Mesothelial cell of epicardium (in vitro differentiated cells): ENCODE data around the gene GRM4. TPM values are rescaled to one million over a fixed set of nuclear protein-coding genes. Genes with fewer than 3 reads are reported as not detected.

Source experiments
- DNase-seq, 2 experiments: peaks; one replicate each; pipeline ENCODE4 v3.0.0; 2021; ENCODE audit warnings: low spot score in 2 of 2; ENCODE audit not compliant: unreplicated experiment in 2 of 2
- H3K27ac Mint-ChIP-seq: 2 replicates; pipeline ENCODE4 v1.8.0; 2021; ENCODE audit warnings: mixed read lengths
- H3K27me3 Mint-ChIP-seq: 2 replicates; pipeline ENCODE4 v1.8.0; 2021; ENCODE audit warnings: low read depth, mixed read lengths
- H3K36me3 Mint-ChIP-seq: 2 replicates; pipeline ENCODE4 v1.8.0; 2021; ENCODE audit warnings: mixed read lengths
- H3K4me1 Mint-ChIP-seq: 2 replicates; pipeline ENCODE4 v1.8.0; 2021; ENCODE audit warnings: mixed read lengths
- H3K4me3 Mint-ChIP-seq: 2 replicates; pipeline ENCODE4 v1.8.0; 2021; ENCODE audit warnings: mild to moderate bottlenecking, moderate library complexity, mixed read lengths
- H3K9me3 Mint-ChIP-seq: 2 replicates; pipeline ENCODE4 v1.8.0; 2021; ENCODE audit warnings: mixed read lengths
- total RNA-seq: library from RNA; stranded (reverse); gene quantifications from 3 replicates; pipeline ENCODE4 v1.2.1, GENCODE V29; 2021
- TF ChIP-seq, protein P1 (sequence below): fragments of 200-600 bp; sonication (generic); IDR thresholded peaks from one replicate; pipeline ENCODE4 v1.5.0; 2021; ENCODE audit warnings: antibody characterized with exemption; ENCODE audit not compliant: unreplicated experiment

The GRM4 gene
- total RNA-seq, 1 donor from 2014 or later, result 0.22 TPM

DNA sequence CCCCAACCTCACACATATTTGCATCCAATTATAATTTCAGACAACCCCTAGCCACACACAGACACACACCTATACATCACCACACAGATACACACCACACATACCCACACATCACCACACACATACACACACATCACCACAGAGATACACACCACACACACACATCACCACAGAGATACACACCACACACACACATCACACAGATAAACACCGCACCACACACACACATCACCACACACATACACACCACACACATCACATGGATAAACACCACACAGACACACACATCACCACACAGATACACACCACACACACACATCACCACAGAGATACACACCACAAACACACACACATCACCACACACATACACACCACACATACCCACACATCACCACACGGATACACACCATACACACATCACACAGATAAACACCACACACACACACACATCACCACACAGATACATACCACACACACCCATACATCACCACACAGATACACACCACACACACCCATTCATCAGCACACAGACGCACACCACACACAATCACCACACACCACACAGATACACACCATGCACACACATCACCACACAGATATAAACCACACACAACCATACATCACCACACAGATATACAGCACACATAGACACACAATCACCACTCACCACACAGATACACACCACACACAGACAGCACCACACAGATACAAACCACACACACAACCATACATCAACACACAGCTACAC, 74.6 kb downstream of the GRM4 start:
- no peak overlapping the region for H3K4me3 Mint-ChIP-seq
- TF ChIP-seq, protein P1, sequence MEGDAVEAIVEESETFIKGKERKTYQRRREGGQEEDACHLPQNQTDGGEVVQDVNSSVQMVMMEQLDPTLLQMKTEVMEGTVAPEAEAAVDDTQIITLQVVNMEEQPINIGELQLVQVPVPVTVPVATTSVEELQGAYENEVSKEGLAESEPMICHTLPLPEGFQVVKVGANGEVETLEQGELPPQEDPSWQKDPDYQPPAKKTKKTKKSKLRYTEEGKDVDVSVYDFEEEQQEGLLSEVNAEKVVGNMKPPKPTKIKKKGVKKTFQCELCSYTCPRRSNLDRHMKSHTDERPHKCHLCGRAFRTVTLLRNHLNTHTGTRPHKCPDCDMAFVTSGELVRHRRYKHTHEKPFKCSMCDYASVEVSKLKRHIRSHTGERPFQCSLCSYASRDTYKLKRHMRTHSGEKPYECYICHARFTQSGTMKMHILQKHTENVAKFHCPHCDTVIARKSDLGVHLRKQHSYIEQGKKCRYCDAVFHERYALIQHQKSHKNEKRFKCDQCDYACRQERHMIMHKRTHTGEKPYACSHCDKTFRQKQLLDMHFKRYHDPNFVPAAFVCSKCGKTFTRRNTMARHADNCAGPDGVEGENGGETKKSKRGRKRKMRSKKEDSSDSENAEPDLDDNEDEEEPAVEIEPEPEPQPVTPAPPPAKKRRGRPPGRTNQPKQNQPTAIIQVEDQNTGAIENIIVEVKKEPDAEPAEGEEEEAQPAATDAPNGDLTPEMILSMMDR, result no peak
- no peak for DNase-seq
- H3K9me3 Mint-ChIP-seq, result no peaks in the 10 kb centered on the region
- no peaks in the 10 kb centered on the region for H3K36me3 Mint-ChIP-seq
- no peaks in the 10 kb centered on the region for H3K4me1 Mint-ChIP-seq
- no peak overlapping the region for H3K27ac Mint-ChIP-seq
- peaks cover 9% of the 10 kb centered on the region for H3K27me3 Mint-ChIP-seq

DNA sequence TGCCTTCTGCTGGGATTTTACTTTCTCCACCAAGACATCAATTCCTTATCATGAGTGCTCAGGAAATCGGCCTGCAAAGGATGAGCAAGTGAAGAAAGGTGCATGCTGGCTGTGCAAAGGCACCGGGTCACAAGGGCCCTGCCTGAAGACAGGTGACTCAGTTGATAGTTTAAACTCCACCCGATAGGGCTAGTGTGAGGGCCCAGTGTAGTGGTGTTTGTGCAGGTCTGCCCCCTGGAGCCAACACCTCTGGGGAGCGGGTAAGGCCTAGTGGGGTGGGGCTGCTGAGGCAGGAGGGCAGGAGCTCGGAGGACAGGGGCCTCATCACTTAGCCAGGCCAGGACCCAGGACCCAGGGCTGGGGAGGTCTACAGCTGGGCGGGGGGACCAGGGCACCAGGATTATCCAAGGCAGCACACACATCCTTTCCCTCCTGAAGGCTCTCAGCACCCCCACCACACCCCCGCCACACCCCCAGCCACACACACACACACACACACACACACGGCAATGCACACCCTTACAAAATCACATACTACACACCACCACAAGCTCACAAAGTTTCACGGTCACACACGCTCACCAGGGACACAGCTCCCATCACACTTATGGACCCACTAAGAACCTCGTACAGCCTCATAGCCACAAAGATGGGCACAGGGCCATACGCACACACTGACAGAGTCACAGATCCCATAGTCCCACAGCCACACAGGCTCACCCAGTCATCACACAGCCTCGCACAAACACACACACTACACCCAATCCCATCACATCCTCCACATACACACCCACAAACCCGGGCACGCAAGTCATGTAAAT, 75.4 kb downstream of the GRM4 start:
- H3K4me1 Mint-ChIP-seq, result no peaks in the 10 kb centered on the region
- TF ChIP-seq, protein P1, result no peak
- H3K27me3 Mint-ChIP-seq, result peaks cover 15% of the 10 kb centered on the region
- no peak for DNase-seq
- H3K27ac Mint-ChIP-seq, result no peak overlapping the region
- no peaks in the 10 kb centered on the region for H3K9me3 Mint-ChIP-seq
- no peak overlapping the region for H3K4me3 Mint-ChIP-seq
- no peaks in the 10 kb centered on the region for H3K36me3 Mint-ChIP-seq

DNA sequence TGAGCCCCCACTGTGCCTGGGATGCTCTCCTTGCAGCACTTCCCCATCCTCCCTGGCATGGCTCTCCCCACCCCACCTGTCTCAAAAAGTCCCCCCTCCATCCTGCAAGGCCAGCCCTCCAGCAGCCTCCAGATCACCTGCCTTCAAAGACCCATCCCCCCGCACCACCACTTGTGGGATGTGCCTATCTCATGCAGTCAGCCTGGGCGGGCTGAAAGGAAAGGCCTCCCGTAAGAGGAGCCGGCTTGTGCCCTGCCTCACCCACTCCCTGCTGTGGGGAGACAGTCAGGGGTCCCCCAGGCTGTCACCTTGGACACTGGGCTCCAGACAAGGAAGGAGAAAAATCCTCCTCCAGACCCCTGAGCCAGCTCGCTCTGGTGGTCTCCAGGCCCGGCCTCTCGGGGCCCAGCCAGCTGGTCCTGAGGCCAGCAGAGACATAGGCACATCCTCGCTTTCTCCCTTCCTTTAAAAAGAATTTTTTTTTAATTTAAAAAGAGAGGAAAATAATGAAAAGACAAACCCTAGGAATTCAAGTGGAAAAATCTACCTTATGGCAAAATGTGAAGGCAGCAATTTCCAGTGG, 77.3 kb downstream of the GRM4 start:
- H3K27ac Mint-ChIP-seq, result no peak overlapping the region

DNA sequence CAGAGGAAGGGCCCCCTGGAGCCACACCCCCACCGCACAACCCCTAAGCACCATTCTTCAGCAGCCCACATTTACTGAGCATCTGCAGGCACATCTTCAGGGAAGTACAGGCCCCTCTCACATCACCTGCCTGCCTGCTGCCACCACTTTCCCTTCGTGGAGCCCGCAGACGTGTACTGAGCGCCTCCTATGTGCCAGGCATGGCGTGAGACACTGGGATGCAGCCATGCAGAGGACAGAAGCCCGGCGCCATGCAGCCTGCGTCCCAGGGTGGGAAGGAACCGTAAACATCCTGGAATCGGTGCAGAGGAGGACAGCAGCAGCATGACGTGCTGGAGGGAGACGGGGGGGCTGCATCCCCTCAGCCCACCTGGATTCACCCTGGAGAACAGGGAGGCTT, 78.1 kb downstream of the GRM4 start:
- Mint-ChIP-seq H3K36me3 (no peaks in the 10 kb centered on the region), H3K27ac (no peak overlapping the region), H3K4me3 (no peak overlapping the region)

More for the DNA sequence above, 77.3 kb downstream of the GRM4 start:
- Mint-ChIP-seq H3K4me3 (no peak overlapping the region), H3K27me3 (peaks cover 29% of the 10 kb centered on the region), H3K36me3 (no peaks in the 10 kb centered on the region), H3K4me1 (peaks cover 2% of the 10 kb centered on the region), H3K9me3 (no peaks in the 10 kb centered on the region)
- TF ChIP-seq, protein P1, result no peak
- no peak for DNase-seq

More for the DNA sequence above, 78.1 kb downstream of the GRM4 start:
- TF ChIP-seq, protein P1, result no peak
- H3K9me3 Mint-ChIP-seq, result no peaks in the 10 kb centered on the region
- DNase-seq, result no peak
- peaks cover 29% of the 10 kb centered on the region for H3K27me3 Mint-ChIP-seq
- H3K4me1 Mint-ChIP-seq, result peaks cover 2% of the 10 kb centered on the region
